SU-DHL-6 (cell line): ENCODE measurements around the gene PRKAG1.
A peak's percentile ranks its signal among the peaks of the same experiment; 100 is the strongest.

Experiments
- H2AFZ ChIP-seq: fragments of 200-600 bp; sonication (generic); 2 replicates; pipeline ENCODE4 v1.6.1; 2014; ENCODE audit warnings: low read depth, mild to moderate bottlenecking, moderate library complexity, mixed read lengths, antibody characterized with exemption, low read length; ENCODE audit not compliant: severe bottlenecking
- H3F3A ChIP-seq: fragments of 200-600 bp; shearing (Covaris generic); 2 replicates; pipeline ENCODE4 v1.6.0; 2016; ENCODE audit warnings: antibody characterized with exemption, mild to moderate bottlenecking; ENCODE audit not compliant: insufficient read depth
- H3K27ac ChIP-seq: fragments of 200-600 bp; sonication (generic); 2 replicates; pipeline ENCODE4 v1.5.1; 2016; ENCODE audit warnings: low read depth, mild to moderate bottlenecking, low read length, moderate library complexity, mixed read lengths
- H3K27me3 ChIP-seq: fragments of 200-600 bp; sonication (generic), shearing (Covaris generic); 2 replicates; pipeline ENCODE4 v1.6.0; 2014; ENCODE audit warnings: mild to moderate bottlenecking, low read length
- H3K36me3 ChIP-seq: fragments of 200-600 bp; sonication (generic); 2 replicates; pipeline ENCODE4 v1.6.1; 2014; ENCODE audit warnings: mild to moderate bottlenecking, low read length, mixed read lengths
- H3K4me2 ChIP-seq: fragments of 300-600, 200-600 bp; shearing (Covaris generic), sonication (generic); 2 replicates; pipeline ENCODE4 v1.6.0; 2014; ENCODE audit warnings: low read length, low read depth, mild to moderate bottlenecking; ENCODE audit not compliant: poor library complexity, severe bottlenecking
- H3K4me3 ChIP-seq: fragments of 200-600 bp; sonication (generic); 2 replicates; pipeline ENCODE4 v1.5.1; 2014; ENCODE audit warnings: antibody characterized with exemption, low read length, mild to moderate bottlenecking, mixed read lengths; ENCODE audit not compliant: insufficient read depth, poor library complexity, severe bottlenecking
- H3K79me2 ChIP-seq: fragments of 200-600 bp; sonication (generic); 2 replicates; pipeline ENCODE4 v1.6.1; 2014; ENCODE audit warnings: mild to moderate bottlenecking, low read length, moderate library complexity; ENCODE audit not compliant: insufficient read depth
- H3K9ac ChIP-seq: fragments of 200-600 bp; sonication (generic); 2 replicates; pipeline ENCODE4 v1.7.0; 2014; ENCODE audit warnings: mild to moderate bottlenecking, low read length
- H3K9me2 ChIP-seq: fragments of 200-600 bp; sonication (generic); replicated peaks from 2 replicates; pipeline ENCODE4 v1.6.1; 2014; ENCODE audit warnings: low read length; ENCODE audit not compliant: insufficient read depth
- H3K9me3 ChIP-seq: fragments of 200-600 bp; sonication (generic); 2 replicates; pipeline ENCODE4 v1.6.1; 2014; ENCODE audit warnings: low read length, mixed read lengths; ENCODE audit not compliant: insufficient read depth
- H4K20me1 ChIP-seq: fragments of 200-600 bp; sonication (generic); 2 replicates; pipeline ENCODE4 v1.6.1; 2014; ENCODE audit warnings: low read depth, mild to moderate bottlenecking, antibody characterized with exemption, low read length, moderate library complexity, mixed read lengths
- CTCF ChIP-seq: fragments of 200-600 bp; sonication (generic); IDR thresholded peaks from one replicate; pipeline ENCODE4 v1.5.1; 2017; ENCODE audit warnings: antibody characterized with exemption, mild to moderate bottlenecking, low read length, moderate library complexity; ENCODE audit not compliant: insufficient read depth, poor library complexity, severe bottlenecking
- EZH2phosphoT487 ChIP-seq: fragments of 200-600 bp; sonication (generic), shearing (Covaris generic); conservative IDR thresholded peaks from 2 replicates; pipeline ENCODE4 v1.6.1; 2018; ENCODE audit warnings: mild to moderate bottlenecking, antibody characterized with exemption, low read length, moderate library complexity, mixed read lengths

Gene PRKAG1

DNA sequence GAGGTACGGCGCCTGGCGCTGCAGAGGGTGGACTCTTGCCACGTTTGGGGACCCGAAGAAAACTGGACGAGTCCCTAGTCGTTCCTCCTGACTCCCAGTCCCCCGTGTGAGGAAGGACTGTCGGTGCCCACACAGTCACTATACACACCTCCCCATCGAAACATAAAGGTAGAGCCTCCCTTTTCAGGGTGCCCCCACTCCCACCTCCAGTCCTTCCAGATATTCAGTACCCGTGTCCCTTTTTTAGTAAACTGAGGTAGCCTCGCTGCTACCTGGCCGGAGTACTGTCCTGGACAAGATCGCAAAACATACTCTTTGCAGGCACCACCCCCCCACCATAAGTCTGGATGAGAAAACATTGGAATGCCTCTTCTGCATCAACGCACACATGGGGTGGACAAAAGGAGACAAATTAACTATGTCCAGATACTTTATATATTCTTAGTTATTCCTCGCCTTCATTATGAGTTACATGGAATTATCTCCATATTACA, 42.6 kb upstream of the PRKAG1 start:
- TF ChIP-seq EZH2phosphoT487 = no peak
- no peaks in the 10 kb centered on the region for H3K36me3 ChIP-seq
- no peaks in the 10 kb centered on the region for H3K9me3 ChIP-seq
- peaks cover 15% of the 10 kb centered on the region; the same call in 1 of the 2 replicates for H4K20me1 ChIP-seq
- H3K9ac ChIP-seq = peak overlapping the region; percentile 96
- H3K27ac ChIP-seq = peak overlapping the region; percentile 78
- peak overlapping the region; percentile 96 for H3K4me2 ChIP-seq
- peak overlapping the region; percentile 94 for H2AFZ ChIP-seq
- no peaks in the 10 kb centered on the region for H3K9me2 ChIP-seq
- H3K4me3 ChIP-seq = peak overlapping the region; percentile 98
- peaks cover 47% of the 10 kb centered on the region for H3K79me2 ChIP-seq
- peaks cover 10% of the 10 kb centered on the region for H3F3A ChIP-seq
- no peaks in the 10 kb centered on the region for H3K27me3 ChIP-seq

- peak within 1 kb of the TSS; percentile 94 for H2AFZ ChIP-seq
- TF ChIP-seq EZH2phosphoT487 = no peak
- no peak for TF ChIP-seq CTCF
- no peaks in the 10 kb centered on the region for H3K36me3 ChIP-seq
- H3K27me3 ChIP-seq = no peaks in the 10 kb centered on the region
- no peaks in the 10 kb centered on the region for H3K9me3 ChIP-seq
- no peaks in the 10 kb centered on the region for H3K9me2 ChIP-seq
- peak within 1 kb of the TSS; percentile 96 for H3K4me2 ChIP-seq
- peak within 1 kb of the TSS; percentile 96 for H3K9ac ChIP-seq
- peaks cover 15% of the 10 kb centered on the region; the same call in 1 of the 2 replicates for H4K20me1 ChIP-seq
- H3K4me3 ChIP-seq = peak within 1 kb of the TSS; percentile 98
- peaks cover 55% of the 10 kb centered on the region for H3K79me2 ChIP-seq
- peak within 1 kb of the TSS; percentile 78 for H3K27ac ChIP-seq
- peaks cover 10% of the 10 kb centered on the region for H3F3A ChIP-seq
These were observed 41.9 kb upstream of the PRKAG1 start, which contains the start of gene KMT2D for GRCh38 chr12:49060237-49061156. Gene KMT2D (minus strand): TSS chr12:49060794. CDS start chr12:49055324, 5,470 bp downstream.

DNA sequence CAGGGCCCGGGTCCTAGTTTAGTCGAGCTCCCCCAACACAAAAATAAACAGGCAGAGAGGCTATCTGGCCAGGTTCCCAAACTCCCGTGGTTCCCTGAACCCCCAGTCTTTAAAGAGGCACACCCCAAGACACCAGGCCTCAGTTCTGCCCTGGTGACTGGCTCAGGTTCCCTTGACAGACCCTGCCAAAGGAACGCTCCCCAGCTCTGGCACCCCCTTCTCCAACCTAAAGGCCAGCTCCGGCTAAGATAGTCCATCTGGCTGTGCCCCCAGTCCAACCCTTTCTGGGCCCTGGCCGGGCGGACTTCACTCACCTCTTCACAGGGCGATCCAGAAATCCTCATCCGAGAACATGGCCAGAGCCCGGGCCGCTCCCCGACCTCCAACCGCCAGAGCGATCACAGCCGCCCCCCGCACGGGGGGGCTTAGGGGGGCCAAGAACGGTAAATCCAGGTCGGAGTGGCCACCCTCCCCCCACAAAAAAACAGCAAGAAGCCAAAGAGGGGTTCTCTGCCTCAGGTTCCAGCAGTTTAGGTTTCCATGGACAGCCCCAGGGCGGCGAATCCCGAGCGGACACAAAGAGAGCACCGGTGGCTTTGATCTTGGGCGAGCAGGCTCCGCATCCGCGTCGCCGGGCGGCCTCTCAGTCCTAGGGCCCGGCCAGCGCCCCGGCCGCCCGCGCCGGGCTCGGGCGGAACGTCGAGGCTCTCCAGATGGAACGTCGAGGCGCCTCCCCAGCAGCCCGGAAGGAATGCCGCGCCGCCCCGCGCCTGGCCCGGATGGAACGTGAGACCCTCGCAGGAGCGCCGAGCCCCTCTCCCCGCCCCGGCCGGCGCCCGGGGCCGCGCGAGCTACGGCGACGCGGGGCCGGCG, 41.0 kb upstream of the PRKAG1 start:
- peak overlapping the region; percentile 98 for H3K4me3 ChIP-seq
- H3F3A ChIP-seq = peaks cover 10% of the 10 kb centered on the region
- peak overlapping the region; percentile 96 for H3K9ac ChIP-seq
- H2AFZ ChIP-seq = peak overlapping the region; percentile 94
- TF ChIP-seq EZH2phosphoT487 = no peak
- TF ChIP-seq CTCF = no peak
- no peaks in the 10 kb centered on the region for H3K27me3 ChIP-seq
- H3K4me2 ChIP-seq = peak overlapping the region; percentile 96
- peaks cover 15% of the 10 kb centered on the region; the same call in 1 of the 2 replicates for H4K20me1 ChIP-seq
- no peaks in the 10 kb centered on the region for H3K36me3 ChIP-seq
- peak overlapping the region; percentile 78 for H3K27ac ChIP-seq
- no peaks in the 10 kb centered on the region for H3K9me3 ChIP-seq
- H3K79me2 ChIP-seq = peaks cover 64% of the 10 kb centered on the region
- H3K9me2 ChIP-seq = no peaks in the 10 kb centered on the region
